Measurements from ENCODE around the gene VWA1.

DNA sequence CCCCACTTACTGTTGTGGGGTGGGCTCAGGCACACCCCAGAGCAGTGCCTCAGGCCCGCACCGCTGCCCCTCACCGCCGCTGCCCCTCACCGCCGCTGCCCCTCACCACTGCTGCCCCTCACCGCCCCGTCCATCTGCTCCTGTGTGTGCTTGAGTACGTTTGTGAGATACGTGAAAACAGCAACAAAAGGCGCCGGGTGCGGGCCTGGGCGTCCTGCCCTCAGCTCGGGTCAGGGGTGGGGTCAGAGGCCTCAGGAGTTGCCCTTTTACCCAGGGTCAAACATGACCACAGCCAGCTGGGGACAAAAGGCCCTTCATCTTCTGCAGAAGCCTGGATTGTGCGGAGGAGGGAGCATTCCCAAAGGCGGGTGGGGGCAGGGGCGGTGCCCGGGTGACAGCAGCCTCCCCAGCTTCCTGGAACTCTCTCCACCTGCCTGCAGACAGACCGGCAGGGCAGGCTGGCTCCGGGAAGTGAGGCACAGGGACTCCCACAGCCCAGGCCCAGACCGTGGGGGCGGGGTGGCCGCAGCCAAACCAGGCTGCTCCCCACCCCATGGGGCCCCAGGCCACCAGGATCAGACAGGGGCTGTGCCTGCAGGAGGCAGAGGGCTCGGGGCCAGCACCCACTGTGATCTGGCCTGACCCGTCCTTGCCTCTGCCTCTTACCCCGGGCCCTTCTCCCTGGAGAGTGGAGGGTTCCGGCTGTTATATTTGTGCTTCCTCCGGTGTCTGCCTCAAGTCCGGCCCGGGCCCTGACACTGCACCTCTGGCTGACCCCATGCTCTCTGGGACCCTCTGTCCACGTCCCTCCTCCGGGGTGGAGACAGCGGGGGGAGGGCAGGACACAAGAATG lies 2.3 kb upstream of the VWA1 start:
- TF ChIP-seq, protein P1, sequence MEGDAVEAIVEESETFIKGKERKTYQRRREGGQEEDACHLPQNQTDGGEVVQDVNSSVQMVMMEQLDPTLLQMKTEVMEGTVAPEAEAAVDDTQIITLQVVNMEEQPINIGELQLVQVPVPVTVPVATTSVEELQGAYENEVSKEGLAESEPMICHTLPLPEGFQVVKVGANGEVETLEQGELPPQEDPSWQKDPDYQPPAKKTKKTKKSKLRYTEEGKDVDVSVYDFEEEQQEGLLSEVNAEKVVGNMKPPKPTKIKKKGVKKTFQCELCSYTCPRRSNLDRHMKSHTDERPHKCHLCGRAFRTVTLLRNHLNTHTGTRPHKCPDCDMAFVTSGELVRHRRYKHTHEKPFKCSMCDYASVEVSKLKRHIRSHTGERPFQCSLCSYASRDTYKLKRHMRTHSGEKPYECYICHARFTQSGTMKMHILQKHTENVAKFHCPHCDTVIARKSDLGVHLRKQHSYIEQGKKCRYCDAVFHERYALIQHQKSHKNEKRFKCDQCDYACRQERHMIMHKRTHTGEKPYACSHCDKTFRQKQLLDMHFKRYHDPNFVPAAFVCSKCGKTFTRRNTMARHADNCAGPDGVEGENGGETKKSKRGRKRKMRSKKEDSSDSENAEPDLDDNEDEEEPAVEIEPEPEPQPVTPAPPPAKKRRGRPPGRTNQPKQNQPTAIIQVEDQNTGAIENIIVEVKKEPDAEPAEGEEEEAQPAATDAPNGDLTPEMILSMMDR (optimal IDR thresholded peaks at IDR 0.05 in 1 of 3, IDR thresholded peaks at IDR 0.05 in 1 of 3, conservative IDR thresholded peaks at IDR 0.05 in 1 of 3; ENCODE audit: extremely low read depth in 1 of 3, insufficient read depth in 2 of 3, low read length in 3 of 3), result no peak
- no peak for TF ChIP-seq EZH2 (IDR thresholded peaks at IDR 0.05; ENCODE audit: low read length)
